Breast epithelium (tissue), 3 donors: ENCODE measurements around the gene AMOTL1.

Source experiments
- CTCF ChIP-seq, 3 donors: fragments of 450-650 bp; IDR thresholded peaks; one replicate each; pipeline ENCODE4 v1.5.1; 2016 to 2017; ENCODE audit warnings: antibody characterized with exemption in 3 of 3, mild to moderate bottlenecking in 3 of 3, moderate library complexity in 3 of 3
- POLR2A ChIP-seq: fragments of 450-650 bp; IDR thresholded peaks from one replicate; pipeline ENCODE4 v1.6.1; 2016; ENCODE audit warnings: antibody characterized with exemption, mild to moderate bottlenecking, moderate library complexity
- POLR2AphosphoS5 ChIP-seq, 3 donors: sonication (generic); formaldehyde crosslinking; IDR thresholded peaks; one replicate each; pipeline ENCODE4 v1.6.1; 2017; ENCODE audit warnings: antibody characterized with exemption in 3 of 3

GRCh38 chr11:94751218-94751609 is 16.9 kb upstream of the AMOTL1 start:
- TF ChIP-seq POLR2A (no peak), POLR2AphosphoS5 (IDR thresholded peaks at IDR 0.05) (no peak), CTCF (IDR thresholded peaks at IDR 0.05) (no peak)
